Measurements from ENCODE around the gene SLC8B1.

The SLC8B1 gene

GRCh38 chr12:113249546-113249945 is 85.4 kb downstream of the SLC8B1 start:
- peaks cover 7% of the 10 kb centered on the region for H3K9me3 Mint-ChIP-seq
- H3K36me3 Mint-ChIP-seq (ENCODE audit: low read depth) = peaks cover 43% of the 10 kb centered on the region
- peaks cover 1% of the 10 kb centered on the region for H3K4me1 Mint-ChIP-seq
- ATAC-seq (no peak), DNase-seq (no peak)
- no peaks in the 10 kb centered on the region for H3K27me3 Mint-ChIP-seq
- no peak overlapping the region for H3K4me3 Mint-ChIP-seq
- no peak overlapping the region for H3K27ac Mint-ChIP-seq

- ATAC-seq (no peak), DNase-seq (no peak)
- Mint-ChIP-seq H3K9me3 (peaks cover 7% of the 10 kb centered on the region), H3K36me3 (ENCODE audit: low read depth) (peaks cover 41% of the 10 kb centered on the region), H3K27ac (no peak overlapping the region), H3K4me3 (no peak overlapping the region), H3K27me3 (no peaks in the 10 kb centered on the region), H3K4me1 (peaks cover 1% of the 10 kb centered on the region)
Observed at GRCh38 chr12:113248842-113249435, 86.0 kb downstream of the SLC8B1 start.

Measured in activated naive CD8-positive, alpha-beta T cell treated with anti-CD3 and anti-CD28 coated beads, Interleukin-2, amount 50 U/mL, for 24 hours (primary cell).